GM15510 (cell line): ENCODE measurements around the gene ZFP36.

Experiments
- POLR2A ChIP-seq: IDR thresholded peaks from 3 replicates; pipeline ENCODE4 v1.6.1; 2011; ENCODE audit warnings: borderline replicate concordance; ENCODE audit not compliant: insufficient read length; ENCODE audit errors: extremely low read depth

ZFP36 gene

GRCh38 chr19:39410017-39410830 is 3.6 kb downstream of the ZFP36 start:
- TF ChIP-seq POLR2A: peak; percentile 57

DNA sequence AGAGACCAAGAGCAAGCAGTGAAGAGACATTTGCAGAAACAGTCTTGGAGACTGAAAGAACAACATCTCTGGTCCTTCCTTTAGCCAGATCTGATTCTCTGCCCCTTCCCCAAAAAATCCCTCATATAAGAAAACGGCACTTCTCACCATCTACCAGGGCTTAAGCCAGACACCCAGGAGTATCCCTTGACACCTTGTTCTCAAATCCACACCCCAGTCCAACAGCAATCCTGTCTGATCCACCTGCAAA is 4.1 kb downstream of the ZFP36 start:
- no peak for TF ChIP-seq POLR2A

DNA sequence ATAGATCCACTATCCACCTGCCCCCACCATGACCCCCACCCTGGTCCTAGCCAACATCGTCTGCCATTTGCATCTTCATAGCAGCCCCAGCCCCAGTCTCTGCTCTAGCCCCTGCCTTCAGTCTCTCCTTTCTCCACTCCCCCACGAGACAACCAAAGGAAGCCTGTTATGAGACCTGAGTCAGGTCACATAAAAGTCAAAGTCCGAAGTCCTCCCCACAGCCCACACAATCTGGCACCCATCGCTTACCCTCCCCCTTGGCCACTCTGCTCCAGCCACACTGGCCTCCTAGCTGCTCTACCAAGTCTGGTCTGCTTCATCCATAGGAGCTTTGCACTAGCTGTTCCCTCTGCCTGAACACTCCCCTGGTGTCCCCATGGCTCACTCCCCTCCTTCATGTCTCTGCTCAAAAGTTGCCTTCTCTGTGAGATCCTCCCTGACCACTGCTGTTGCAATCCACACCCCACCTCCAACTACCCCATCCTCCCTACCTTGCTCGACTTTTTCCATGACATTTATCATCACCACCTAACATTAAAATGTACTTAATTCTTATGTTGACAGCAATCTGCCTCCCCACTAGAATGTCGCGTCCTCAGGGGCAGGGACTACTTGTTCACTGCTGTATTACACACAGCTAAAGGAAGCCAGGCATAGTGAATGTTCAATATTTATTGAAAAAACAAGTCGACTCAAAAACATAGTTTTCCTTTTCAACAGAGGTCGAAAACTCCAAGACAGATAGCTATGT is 4.6 kb downstream of the ZFP36 start:
- no peak for TF ChIP-seq POLR2A

DNA sequence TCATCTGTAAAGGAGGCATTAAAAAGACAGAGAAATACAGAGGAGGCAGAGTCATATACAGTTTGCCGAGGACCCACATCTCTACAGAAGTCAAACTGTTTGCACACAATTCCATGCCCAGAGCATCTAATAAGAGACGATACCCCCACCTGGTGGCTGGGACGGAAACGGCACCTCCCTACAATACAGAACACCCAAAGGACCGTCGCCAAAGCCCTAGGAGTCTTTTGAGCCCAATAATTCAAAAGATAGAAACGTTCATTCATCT is 5.1 kb downstream of the ZFP36 start:
- no peak for TF ChIP-seq POLR2A

DNA sequence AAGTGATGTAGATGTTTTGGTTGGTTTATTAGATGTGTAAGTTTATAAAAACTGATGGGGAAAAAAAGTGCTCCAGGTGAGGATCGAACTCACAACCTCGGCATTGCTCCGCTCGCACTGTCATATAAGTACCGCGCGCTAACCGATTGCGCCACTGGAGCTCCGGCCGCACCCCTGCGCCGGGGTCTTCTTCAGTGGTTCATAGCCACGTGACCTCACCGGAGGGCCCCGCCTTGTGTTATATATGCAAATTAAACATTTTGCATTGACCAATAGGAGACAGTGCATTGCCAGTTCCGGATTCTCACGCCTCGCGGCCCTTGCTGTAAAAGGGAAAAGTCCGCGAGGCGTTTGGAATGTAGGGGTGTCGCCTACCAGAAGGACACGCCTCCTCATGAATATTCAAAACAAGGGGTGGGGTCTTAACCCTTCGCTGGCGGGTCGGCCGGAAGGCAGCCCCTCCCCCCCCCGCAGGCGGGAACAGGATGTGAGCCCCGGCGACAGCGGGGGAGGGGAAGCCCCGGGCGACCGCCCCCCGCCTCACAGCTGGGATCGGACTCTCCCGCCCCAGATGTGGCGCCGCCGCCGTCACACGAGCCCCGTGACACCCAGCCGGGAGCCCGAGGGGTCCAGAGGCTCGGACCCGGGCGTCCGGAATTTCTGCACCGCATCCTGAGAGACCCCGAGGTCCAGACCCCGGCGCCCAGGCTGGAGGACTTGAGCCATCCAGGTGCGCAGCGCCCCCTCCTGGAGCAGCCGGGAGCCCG is 5.6 kb downstream of the ZFP36 start, which contains the start of gene PLEKHG2:
Gene PLEKHG2 (plus strand): TSS at position 570 of the 767 bp plus-strand sequence. CDS start 1,418 bp downstream, outside the sequence.
- peak; percentile 85 for TF ChIP-seq POLR2A

GRCh38 chr19:39412867-39413271 is 6.2 kb downstream of the ZFP36 start:
- TF ChIP-seq POLR2A: no peak

DNA sequence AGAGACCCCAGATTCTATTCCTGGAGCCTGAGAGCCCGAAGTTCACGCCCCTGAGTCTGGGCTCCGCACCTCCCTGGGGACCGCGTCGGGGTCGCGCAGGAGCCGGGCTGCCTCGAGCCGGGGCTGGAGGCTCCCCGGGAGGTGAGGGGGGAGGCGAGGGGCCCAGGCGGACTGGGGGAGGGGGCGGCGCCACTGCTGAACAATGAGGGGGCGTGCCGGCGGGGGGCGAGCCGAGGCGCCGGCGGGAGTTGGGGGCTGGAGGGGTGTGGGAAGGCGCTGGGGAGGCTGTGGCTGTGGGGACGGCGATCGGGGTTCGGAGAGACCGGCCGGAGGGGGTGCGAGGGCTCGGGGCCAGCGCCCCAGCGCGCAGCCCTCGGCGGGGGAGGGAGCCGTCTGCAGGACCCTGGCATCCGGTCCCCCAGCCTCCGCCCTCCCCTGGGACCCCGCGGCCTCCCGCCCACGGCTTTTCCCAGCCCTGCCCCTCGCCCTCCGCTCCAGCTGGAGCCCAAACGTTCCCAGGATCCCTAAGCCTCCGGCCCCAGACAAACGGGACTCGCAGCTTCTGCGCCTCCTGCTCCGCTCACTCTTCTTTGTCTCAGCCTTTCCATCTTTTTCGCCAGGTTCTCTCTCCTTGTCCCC is 6.7 kb downstream of the ZFP36 start:
- TF ChIP-seq POLR2A: no peak

DNA sequence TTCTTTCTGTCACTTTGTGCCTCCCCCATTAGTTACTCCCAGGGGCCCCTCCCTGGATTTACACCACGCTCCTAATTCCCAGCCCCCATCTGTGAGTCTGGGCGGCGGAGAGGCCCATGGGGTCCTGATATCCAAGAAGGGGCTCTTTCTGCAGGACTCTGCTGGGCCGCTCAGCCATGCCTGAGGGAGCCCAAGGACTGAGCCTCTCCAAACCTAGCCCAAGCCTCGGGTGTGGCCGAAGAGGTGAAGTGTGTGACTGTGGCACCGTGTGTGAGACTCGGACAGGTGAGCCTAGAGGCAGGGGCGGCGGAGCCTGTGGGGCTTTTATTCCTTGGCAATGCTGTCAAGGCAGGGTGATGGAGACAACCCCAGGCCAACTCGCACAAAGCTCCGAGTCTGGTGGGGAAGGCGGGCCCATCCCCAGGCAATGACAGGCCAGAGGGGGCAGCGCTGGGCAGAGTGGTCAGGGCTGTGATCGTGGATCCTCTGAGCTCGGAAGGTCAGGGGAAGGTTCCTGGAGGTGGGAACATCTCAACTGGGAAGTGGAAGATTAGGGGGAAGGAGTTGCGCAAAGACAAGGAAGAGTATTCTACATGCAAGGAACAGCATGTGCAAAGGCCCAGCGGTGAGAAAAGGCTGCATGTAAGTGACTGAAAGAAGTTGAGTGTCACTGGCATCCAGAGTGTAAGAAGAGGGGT is 7.4 kb downstream of the ZFP36 start:
- no peak for TF ChIP-seq POLR2A

DNA sequence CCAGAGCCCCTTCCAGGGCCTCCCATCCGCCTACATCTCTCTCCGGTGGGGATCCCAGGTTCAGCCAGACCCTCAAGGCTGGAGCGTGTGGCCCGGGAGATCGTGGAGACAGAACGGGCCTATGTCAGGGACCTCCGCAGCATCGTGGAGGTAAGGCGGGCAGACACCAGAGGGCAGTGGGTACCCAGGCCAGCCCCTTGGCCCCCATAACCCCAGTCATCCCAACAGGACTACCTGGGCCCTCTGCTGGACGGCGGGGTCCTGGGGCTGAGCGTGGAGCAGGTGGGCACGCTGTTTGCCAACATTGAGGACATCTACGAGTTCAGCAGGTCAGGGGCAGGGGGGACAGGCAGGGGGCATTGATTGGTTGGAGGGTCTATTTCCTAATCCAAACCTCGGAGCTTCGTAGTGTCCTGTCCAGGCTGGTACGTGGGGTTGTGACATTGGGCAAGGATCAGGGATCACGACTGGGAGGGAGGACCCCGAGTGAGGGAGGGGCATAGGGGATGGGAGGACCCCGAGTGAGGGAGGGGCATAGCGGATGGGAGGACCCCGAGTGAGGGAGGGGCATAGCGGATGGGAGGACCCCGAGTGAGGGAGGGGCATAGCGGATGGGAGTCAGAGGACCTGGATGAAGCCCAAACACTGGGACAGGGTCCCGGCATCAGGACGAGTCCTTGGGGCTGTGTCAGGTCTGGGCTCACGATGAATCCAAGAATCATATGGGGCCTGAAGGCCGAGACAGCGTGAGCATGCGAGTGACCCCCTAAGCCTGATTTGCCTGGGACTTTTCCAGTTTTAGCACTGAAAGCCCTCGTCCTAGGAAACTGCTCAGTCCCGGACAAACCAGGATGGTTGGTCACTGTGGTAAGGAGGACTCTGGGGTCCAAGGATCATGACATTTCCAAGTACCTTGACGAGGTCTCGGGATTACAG is 8.7 kb downstream of the ZFP36 start:
- no peak for TF ChIP-seq POLR2A

DNA sequence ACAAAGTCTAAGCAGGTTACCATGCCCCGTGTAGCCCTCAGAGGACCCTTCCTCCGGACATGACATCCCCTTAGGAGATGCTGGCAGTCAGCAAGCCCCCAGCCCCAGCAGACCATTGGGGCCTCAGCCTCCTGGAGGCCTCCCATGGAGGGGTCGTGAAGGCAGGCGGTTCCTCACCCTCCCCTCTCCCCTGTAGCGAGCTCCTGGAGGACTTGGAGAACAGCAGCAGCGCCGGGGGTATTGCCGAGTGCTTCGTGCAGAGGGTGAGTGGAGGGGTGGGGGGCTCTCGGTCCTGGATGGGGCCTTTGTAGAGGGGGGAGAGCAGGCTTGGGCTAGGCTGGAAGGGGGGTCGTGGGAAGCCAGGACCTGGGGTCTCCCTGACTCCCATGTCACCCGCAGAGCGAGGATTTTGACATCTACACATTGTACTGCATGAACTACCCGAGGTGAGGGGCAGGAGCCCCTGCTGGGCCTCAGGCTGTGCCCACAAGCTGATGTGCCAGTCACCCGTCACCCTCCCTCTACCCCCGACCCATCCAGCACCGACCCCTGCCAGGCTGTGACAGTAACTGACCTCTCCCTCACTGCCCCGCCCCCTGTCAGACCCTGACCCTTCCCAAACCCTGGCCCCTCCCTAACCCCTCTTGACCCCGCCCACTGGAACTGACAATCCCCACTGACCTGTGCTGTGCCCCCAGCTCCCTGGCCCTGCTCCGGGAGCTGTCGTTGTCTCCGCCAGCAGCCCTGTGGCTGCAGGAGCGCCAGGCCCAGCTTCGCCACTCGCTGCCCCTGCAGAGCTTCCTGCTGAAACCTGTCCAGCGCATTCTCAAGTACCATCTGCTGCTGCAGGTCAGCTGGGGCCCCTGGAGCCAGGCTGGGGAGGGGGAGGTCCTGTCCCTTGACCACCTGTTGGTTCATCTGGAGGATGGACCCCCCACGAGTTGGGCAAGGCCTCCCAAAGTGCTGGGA is 9.8 kb downstream of the ZFP36 start:
- no peak for TF ChIP-seq POLR2A

DNA sequence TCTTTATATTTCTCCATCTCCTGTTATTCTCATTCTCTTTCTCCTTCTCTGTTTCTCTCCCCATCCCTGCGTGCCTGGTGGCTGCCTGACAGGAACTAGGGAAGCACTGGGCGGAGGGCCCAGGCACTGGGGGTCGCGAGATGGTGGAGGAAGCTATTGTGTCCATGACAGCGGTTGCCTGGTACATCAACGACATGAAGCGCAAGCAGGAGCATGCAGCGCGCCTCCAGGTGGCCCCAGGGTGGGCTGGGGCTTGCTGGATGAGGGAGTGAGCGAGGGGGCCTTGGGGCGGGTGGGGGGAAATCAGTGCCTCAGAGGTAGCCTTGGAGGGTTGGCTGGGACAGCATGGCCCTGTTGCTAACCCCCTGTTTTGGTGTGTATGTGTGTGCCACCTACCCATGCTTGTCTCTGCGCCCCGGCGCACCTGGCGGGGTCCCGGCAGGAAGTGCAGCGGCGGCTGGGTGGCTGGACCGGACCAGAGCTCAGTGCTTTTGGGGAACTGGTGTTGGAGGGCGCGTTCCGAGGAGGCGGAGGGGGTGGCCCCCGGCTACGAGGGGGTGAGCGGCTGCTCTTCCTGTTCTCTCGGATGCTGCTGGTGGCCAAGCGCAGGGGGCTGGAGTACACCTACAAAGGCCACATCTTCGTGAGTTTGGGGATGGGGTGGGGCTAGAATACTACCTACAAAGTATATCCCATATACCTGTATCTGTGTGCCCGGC is 11.0 kb downstream of the ZFP36 start:
- TF ChIP-seq POLR2A: no peak

GRCh38 chr19:39419003-39419402 is 12.4 kb downstream of the ZFP36 start:
- TF ChIP-seq POLR2A: no peak
